A549 (cell line): Measurements from ENCODE around the gene TRABD2B. TPM values are rescaled to one million over a fixed set of nuclear protein-coding genes. Genes with fewer than 3 reads are reported as not detected.

Source experiments
- ATAC-seq, 2 experiments: fragments of 200-7000 bp in 1 of 2; fragments of >200 bp in 1 of 2; cut with Nextera tagmentation in 1 of 2; cut with Tn5 transposase in 1 of 2; 3 replicates each; pipeline versions ENCODE4 v1.8.0 to v1.9.1; 2018 to 2020; ENCODE audit warnings: mild to moderate bottlenecking in 1 of 2, moderate library complexity in 1 of 2
- CTCF ChIA-PET: fragments of 300-600 bp; sonication (Branson Sonifier 250); formaldehyde crosslinking; extraction: SDS; loops from one replicate; lab custom pipeline; 2021; ENCODE audit warnings: antibody characterized with exemption, inconsistent platforms; lab: Yijun Ruan, JAX
- POLR2A ChIA-PET: fragments of 350-600 bp; formaldehyde crosslinking; extraction: SDS; loops from one replicate; lab custom pipeline; 2021; ENCODE audit warnings: antibody characterized with exemption, inconsistent platforms; lab: Yijun Ruan, JAX
- DNase-seq, 2 experiments: peaks; one replicate each; pipeline versions ENCODE4 v3.0.0 to v3.0.0-alpha.2; 2011 to 2016; ENCODE audit warnings: low read depth in 1 of 2, low spot score in 1 of 2
- FAIRE-seq: peaks from 2 replicates; lab custom pipeline; 2011; peaks lifted over from hg19 to GRCh38; lab: Jason Lieb, UNC
- H3K27ac ChIP-seq, 2 experiments: fragments of >200 bp; sonication (Bioruptor Twin); formaldehyde crosslinking; 3 replicates each; pipeline ENCODE4 v1.5.1; 2016 to 2017
- H3K4me1 ChIP-seq: fragments of >200 bp; sonication (Bioruptor Twin); formaldehyde crosslinking; 3 replicates; pipeline ENCODE4 v1.6.1; 2016
- H3K4me2 ChIP-seq: fragments of >200 bp; sonication (Bioruptor Twin); formaldehyde crosslinking; 3 replicates; pipeline ENCODE4 v1.6.1; 2016
- H3K4me3 ChIP-seq: fragments of >200 bp; sonication (Bioruptor Twin); formaldehyde crosslinking; 3 replicates; pipeline ENCODE4 v1.5.1; 2016
- H3K9me3 ChIP-seq: fragments of >200 bp; sonication (Bioruptor Twin); formaldehyde crosslinking; 3 replicates; pipeline ENCODE4 v1.6.1; 2016
- CHD2 ChIP-seq: fragments of 150-350 bp; IDR thresholded peaks from 2 replicates; pipeline ENCODE4 v1.6.1; 2014; ENCODE audit warnings: low read length; ENCODE audit not compliant: partially characterized antibody
- CHD4 ChIP-seq: fragments of 200-600 bp; sonication (generic); IDR thresholded peaks from 2 replicates; pipeline ENCODE4 v1.6.1; 2016; ENCODE audit warnings: antibody characterized with exemption, mild to moderate bottlenecking, borderline replicate concordance
- CTCF ChIP-seq: fragments of >200 bp; sonication (Bioruptor Twin); formaldehyde crosslinking; IDR thresholded peaks from 3 replicates; pipeline ENCODE4 v1.5.1; 2016
- EHF ChIP-seq: fragments of 250-450 bp; sonication (Bioruptor Pico); IDR thresholded peaks from 2 replicates; pipeline ENCODE4 v1.5.0; 2020; ENCODE audit warnings: mild to moderate bottlenecking
- ELK1 ChIP-seq: fragments of 150-350 bp; IDR thresholded peaks from 2 replicates; pipeline ENCODE4 v1.6.1; 2014; ENCODE audit warnings: low read depth, mild to moderate bottlenecking, low read length
- HMGXB4 ChIP-seq: fragments of 250-450 bp; sonication (Bioruptor Pico); IDR thresholded peaks from 2 replicates; pipeline ENCODE4 v1.5.0; 2021; ENCODE audit warnings: mild to moderate bottlenecking, moderate library complexity, borderline replicate concordance
- HOXA7 ChIP-seq: fragments of 250-450 bp; sonication (Bioruptor Pico); IDR thresholded peaks from 2 replicates; pipeline ENCODE4 v1.5.0; 2020; ENCODE audit warnings: mild to moderate bottlenecking, moderate library complexity
- JUN ChIP-seq, 2 experiments: fragments of >200 bp; sonication (Bioruptor Twin); formaldehyde crosslinking; IDR thresholded peaks; 2 replicates in 1 of 2; 3 replicates in 1 of 2; pipeline ENCODE4 v1.6.1; 2016 to 2017
- JUNB ChIP-seq: fragments of >200 bp; sonication (Bioruptor Twin); formaldehyde crosslinking; IDR thresholded peaks from 2 replicates; pipeline ENCODE4 v1.6.1; 2016
- MYC ChIP-seq: IDR thresholded peaks from 2 replicates; pipeline ENCODE4 v1.6.1; 2012; ENCODE audit warnings: mild to moderate bottlenecking, inconsistent platforms, low read length, improper control_type of control experiment, borderline replicate concordance
- NPAS2 ChIP-seq: fragments of 250-450 bp; sonication (Bioruptor Pico); IDR thresholded peaks from 2 replicates; pipeline ENCODE4 v1.8.0; 2022; ENCODE audit warnings: mild to moderate bottlenecking, moderate library complexity, borderline replicate concordance
- NR3C1 ChIP-seq: fragments of >200 bp; sonication (Bioruptor Twin); formaldehyde crosslinking; IDR thresholded peaks from 3 replicates; pipeline ENCODE4 v1.6.1; 2017
- PHF8 ChIP-seq: fragments of 200-600 bp; sonication (generic); IDR thresholded peaks from 2 replicates; pipeline ENCODE4 v1.6.1; 2016; ENCODE audit warnings: low read depth, mild to moderate bottlenecking, antibody characterized with exemption, moderate library complexity, borderline replicate concordance
- RAD21 ChIP-seq, 2 experiments: fragments of >200 bp in 1 of 2; sonication (Bioruptor Twin) in 1 of 2; formaldehyde crosslinking in 1 of 2; IDR thresholded peaks in 1 of 2; conservative IDR thresholded peaks in 1 of 2; 2 replicates in 1 of 2; 3 replicates in 1 of 2; pipeline ENCODE4 v1.6.1; 2012 to 2018; ENCODE audit warnings: inconsistent platforms in 1 of 2
- RCOR1 ChIP-seq: fragments of 150-350 bp; IDR thresholded peaks from 2 replicates; pipeline ENCODE4 v1.6.1; 2014; ENCODE audit warnings: antibody characterized with exemption, low read length, low read depth
- REST ChIP-seq: fragments of 200-600 bp; sonication (generic); IDR thresholded peaks from 2 replicates; pipeline ENCODE4 v1.6.1; 2016; ENCODE audit warnings: antibody characterized with exemption, mild to moderate bottlenecking, moderate library complexity
- RNF2 ChIP-seq: fragments of 200-600 bp; sonication (generic); IDR thresholded peaks from 2 replicates; pipeline ENCODE4 v1.6.1; 2016; ENCODE audit warnings: low read depth, mild to moderate bottlenecking, antibody characterized with exemption, moderate library complexity, borderline replicate concordance
- SREBF2 ChIP-seq: fragments of 450-650 bp; IDR thresholded peaks from 2 replicates; pipeline ENCODE4 v1.6.1; 2014; ENCODE audit warnings: mild to moderate bottlenecking, moderate library complexity
- TP53 ChIP-seq: fragments of 250-450 bp; sonication (Bioruptor Pico); IDR thresholded peaks from 2 replicates; pipeline ENCODE4 v1.5.0; 2021; ENCODE audit warnings: mild to moderate bottlenecking, moderate library complexity
- WGBS: methylation state at CpG from one replicate; pipeline ENCODE4 v1.1.6; 2017; ENCODE audit errors: missing lambda C conversion rate; 5-methylcytosine and 5-hydroxymethylcytosine counted together
- polyA plus RNA-seq, 4 experiments: library from polyadenylated mRNA; depleted of rRNA in 3 of 4; stranded (reverse); fragments of >200 nt; fragmentation: RNase III in 1 of 4; extraction: RNeasy Plus Mini Kit Qiagen cat#74134 plus additional on column Dnase treatment in 1 of 4; gene quantifications; 2 replicates in 3 of 4; 3 replicates in 1 of 4; pipeline ENCODE4 v1.2.3, GENCODE V29; 2011 to 2017

The TRABD2B gene
- polyA plus RNA-seq, 2 of the 4 experiments (the other 2 are of a cell fraction) = 0.04 to 0.21 TPM

- Histone ChIP-seq H3K27ac (peak overlapping the region; percentile 26 to 60; a peak in 2 of 6 replicates), H3K4me3 (no peak overlapping the region), H3K4me2 (peak overlapping the region; percentile 47), H3K4me1 (peaks cover 10% of the 10 kb centered on the region), H3K9me3 (no peaks in the 10 kb centered on the region)
- ChIA-PET POLR2A (no interaction called here), CTCF (no interaction called here)
- DNase-seq = no peak
- TF ChIP-seq REST (no peak), CHD4 (no peak), JUN (IDR thresholded peaks at IDR 0.05) (no peak), NPAS2 (CRISPR knock-in tag) (no peak), RAD21 (conservative IDR thresholded peaks at IDR 0.05 in 1 of 2, IDR thresholded peaks at IDR 0.05 in 1 of 2) (no peak), ELK1 (no peak), RNF2 (no peak), PHF8 (no peak), MYC (no peak), EHF (CRISPR knock-in tag) (no peak), CTCF (no peak), HOXA7 (CRISPR knock-in tag) (no peak), CHD2 (no peak), NR3C1 (no peak), SREBF2 (no peak), RCOR1 (no peak), TP53 (CRISPR knock-in tag) (no peak), HMGXB4 (CRISPR knock-in tag) (no peak), JUNB (no peak)
- whole genome bisulfite sequencing = 79% methylated on average over 5 of the region's 10 CpGs
- no peak for ATAC-seq
- no peak for FAIRE-seq
These were observed 101.7 kb downstream of the TRABD2B start for GRCh38 chr1:47895279-47896125.
